RWPE2 (cell line): Measurements from ENCODE around the gene IGF2R.

Source experiments
- ATAC-seq: fragments of 200-7000 bp; cut with Tn5 transposase; 3 replicates; pipeline ENCODE4 v1.9.1; 2021; ENCODE audit warnings: low read depth
- DNase-seq: peaks from one replicate; pipeline ENCODE4 v3.0.0-alpha.2; 2020; ENCODE audit warnings: low spot score
- H3K27ac ChIP-seq: fragments of 450-650 bp; 2 replicates; pipeline ENCODE4 v1.5.1; 2017; ENCODE audit warnings: mild to moderate bottlenecking; ENCODE audit not compliant: poor library complexity, severe bottlenecking
- H3K27me3 ChIP-seq: fragments of 250-450 bp; sonication (Bioruptor Pico); 2 replicates; pipeline ENCODE4 v1.5.1; 2021; ENCODE audit warnings: mild to moderate bottlenecking, moderate library complexity; ENCODE audit not compliant: insufficient read depth, poor library complexity, severe bottlenecking
- H3K36me3 ChIP-seq: fragments of 250-450 bp; sonication (Bioruptor Pico); 2 replicates; pipeline ENCODE4 v1.5.1; 2020; ENCODE audit warnings: low read depth, mild to moderate bottlenecking, moderate library complexity
- H3K4me1 ChIP-seq: fragments of 250-450 bp; sonication (Bioruptor Pico); 2 replicates; pipeline ENCODE4 v1.5.1; 2021; ENCODE audit warnings: mild to moderate bottlenecking, moderate library complexity; ENCODE audit not compliant: insufficient read depth, poor library complexity, severe bottlenecking
- H3K4me3 ChIP-seq: fragments of 250-450 bp; sonication (Bioruptor Pico); 2 replicates; pipeline ENCODE4 v1.5.1; 2021; ENCODE audit warnings: mild to moderate bottlenecking, moderate library complexity; ENCODE audit not compliant: severe bottlenecking
- H3K9me3 ChIP-seq: fragments of 250-450 bp; sonication (Bioruptor Pico); 2 replicates; pipeline ENCODE4 v1.5.1; 2021; ENCODE audit warnings: mild to moderate bottlenecking, moderate library complexity; ENCODE audit not compliant: severe bottlenecking
- TF ChIP-seq, protein P1 (sequence below): fragments of 450-650 bp; IDR thresholded peaks from one replicate; pipeline ENCODE4 v1.5.1; 2017; ENCODE audit warnings: mild to moderate bottlenecking, moderate library complexity; ENCODE audit not compliant: poor library complexity, severe bottlenecking

IGF2R gene

DNA sequence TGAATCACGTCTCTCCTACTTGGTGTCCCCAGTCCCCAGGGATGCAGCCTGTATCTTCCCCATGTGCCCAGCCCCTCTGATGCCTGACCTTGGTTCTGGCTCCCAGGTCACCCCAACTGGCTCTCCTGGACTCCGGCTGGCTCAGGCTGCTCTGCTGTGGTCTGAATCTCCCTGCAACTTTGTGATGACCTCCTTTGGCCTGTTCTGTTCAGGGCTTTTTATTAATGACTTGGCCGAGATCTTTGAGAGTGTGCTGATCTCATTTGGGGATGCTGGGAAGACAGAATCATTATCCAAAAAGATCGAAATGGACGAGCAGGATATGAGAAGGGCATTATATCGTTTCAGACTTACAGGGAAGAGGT, 67.4 kb downstream of the IGF2R start:
- H3K4me1 ChIP-seq, result peaks cover 25% of the 10 kb centered on the region
- DNase-seq (no peak), ATAC-seq (no peak)
- H3K4me3 ChIP-seq, result no peak overlapping the region
- no peaks in the 10 kb centered on the region for H3K27me3 ChIP-seq
- TF ChIP-seq, protein P1, sequence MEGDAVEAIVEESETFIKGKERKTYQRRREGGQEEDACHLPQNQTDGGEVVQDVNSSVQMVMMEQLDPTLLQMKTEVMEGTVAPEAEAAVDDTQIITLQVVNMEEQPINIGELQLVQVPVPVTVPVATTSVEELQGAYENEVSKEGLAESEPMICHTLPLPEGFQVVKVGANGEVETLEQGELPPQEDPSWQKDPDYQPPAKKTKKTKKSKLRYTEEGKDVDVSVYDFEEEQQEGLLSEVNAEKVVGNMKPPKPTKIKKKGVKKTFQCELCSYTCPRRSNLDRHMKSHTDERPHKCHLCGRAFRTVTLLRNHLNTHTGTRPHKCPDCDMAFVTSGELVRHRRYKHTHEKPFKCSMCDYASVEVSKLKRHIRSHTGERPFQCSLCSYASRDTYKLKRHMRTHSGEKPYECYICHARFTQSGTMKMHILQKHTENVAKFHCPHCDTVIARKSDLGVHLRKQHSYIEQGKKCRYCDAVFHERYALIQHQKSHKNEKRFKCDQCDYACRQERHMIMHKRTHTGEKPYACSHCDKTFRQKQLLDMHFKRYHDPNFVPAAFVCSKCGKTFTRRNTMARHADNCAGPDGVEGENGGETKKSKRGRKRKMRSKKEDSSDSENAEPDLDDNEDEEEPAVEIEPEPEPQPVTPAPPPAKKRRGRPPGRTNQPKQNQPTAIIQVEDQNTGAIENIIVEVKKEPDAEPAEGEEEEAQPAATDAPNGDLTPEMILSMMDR, result no peak
- no peaks in the 10 kb centered on the region for H3K9me3 ChIP-seq
- peaks cover 55% of the 10 kb centered on the region for H3K36me3 ChIP-seq
- peak overlapping the region; percentile 93 for H3K27ac ChIP-seq

DNA sequence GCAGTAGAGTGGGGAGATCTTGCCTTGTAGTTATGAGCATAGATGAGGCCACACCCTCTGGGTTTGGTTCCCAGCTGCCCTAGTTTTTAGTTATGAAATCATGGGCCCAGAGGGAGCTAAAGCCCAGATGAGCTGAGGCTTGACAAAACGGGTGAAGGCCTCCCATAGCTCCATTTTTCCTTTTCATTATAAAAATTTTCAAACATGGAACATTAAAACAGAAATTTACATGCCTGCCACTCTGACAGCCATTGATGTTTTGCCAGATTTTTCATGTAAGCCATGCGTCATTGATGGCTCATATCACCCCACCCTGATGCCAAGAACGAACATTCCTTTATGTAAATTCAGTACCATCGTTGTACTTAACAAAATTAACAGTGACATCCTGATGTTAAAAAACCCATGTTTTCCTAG, 67.9 kb downstream of the IGF2R start:
- H3K9me3 ChIP-seq, result no peaks in the 10 kb centered on the region
- H3K27me3 ChIP-seq, result no peaks in the 10 kb centered on the region
- ATAC-seq (peak; percentile 75), DNase-seq (no peak)
- TF ChIP-seq, protein P1, result no peak
- H3K36me3 ChIP-seq, result peaks cover 51% of the 10 kb centered on the region
- H3K27ac ChIP-seq, result peak overlapping the region; percentile 93
- H3K4me3 ChIP-seq, result no peak overlapping the region
- H3K4me1 ChIP-seq, result peaks cover 30% of the 10 kb centered on the region

DNA sequence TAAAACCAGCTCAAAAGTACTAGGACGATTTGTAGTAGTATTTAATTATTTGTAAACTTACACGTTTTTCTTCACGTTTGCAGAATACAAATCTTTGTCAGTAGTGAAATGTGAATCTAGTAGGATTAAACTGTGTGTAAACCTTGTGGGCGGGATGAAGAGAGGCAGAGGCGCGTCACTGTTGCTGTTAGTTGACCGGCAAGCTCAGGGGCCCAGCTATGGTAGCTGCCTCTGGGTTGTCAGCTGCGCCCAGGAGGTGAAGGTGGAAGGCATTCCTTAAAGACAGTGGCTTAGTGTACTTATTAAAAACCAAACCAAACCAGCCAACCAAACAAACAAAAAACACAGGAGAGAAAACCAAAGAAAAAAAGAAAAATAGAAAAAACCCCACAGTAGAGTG, 69.6 kb downstream of the IGF2R start:
- H3K4me3 ChIP-seq, result no peak overlapping the region
- TF ChIP-seq, protein P1, result no peak
- no peak for ATAC-seq
- H3K27me3 ChIP-seq, result no peaks in the 10 kb centered on the region
- no peak for DNase-seq
- peak overlapping the region; percentile 93 for H3K27ac ChIP-seq
- peaks cover 47% of the 10 kb centered on the region for H3K4me1 ChIP-seq
- peaks cover 41% of the 10 kb centered on the region for H3K36me3 ChIP-seq
- no peaks in the 10 kb centered on the region for H3K9me3 ChIP-seq

DNA sequence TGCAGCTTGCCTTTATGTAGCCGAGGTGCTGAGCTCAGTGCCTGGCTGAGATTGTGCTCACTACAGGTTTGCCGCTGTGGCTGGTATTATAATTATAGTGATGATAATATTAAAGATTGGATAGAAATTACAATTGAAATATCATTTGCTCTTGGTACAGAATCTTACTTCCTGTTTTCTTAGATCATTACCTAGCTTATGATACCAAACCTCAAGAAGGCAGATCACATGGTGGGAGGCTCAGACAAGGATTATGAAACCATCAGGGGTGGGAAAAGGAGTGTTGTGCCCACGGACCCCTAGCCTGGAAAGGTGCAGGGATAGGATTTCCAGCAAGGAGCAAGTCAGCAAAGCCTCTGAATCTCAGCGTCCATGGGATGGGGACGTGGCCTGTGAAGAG, 70.6 kb downstream of the IGF2R start:
- no peak overlapping the region for H3K27ac ChIP-seq
- peaks cover 42% of the 10 kb centered on the region for H3K36me3 ChIP-seq
- no peaks in the 10 kb centered on the region for H3K9me3 ChIP-seq
- peaks cover 56% of the 10 kb centered on the region for H3K4me1 ChIP-seq
- H3K27me3 ChIP-seq, result no peaks in the 10 kb centered on the region
- H3K4me3 ChIP-seq, result no peak overlapping the region
- no peak for ATAC-seq
- no peak for DNase-seq
- TF ChIP-seq, protein P1, result no peak

DNA sequence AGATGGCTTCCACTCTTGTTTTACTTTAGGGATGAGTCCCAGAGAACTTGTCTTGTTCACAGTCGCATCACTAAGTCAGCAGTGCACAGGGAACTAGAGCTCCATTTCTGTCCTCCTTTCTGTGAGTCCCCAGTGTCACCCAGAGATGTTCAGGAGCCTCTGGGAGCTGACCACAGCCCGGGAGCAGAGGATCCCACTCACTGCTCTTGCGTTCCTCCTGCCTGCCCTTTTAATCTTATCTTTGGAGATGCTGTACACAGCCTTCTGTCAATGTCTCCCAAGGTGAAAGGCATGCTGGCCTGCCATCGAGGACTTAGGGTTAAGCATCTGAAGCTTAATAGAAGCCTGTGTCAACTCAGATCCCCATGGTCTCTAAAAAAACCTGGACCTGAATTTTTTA, 71.2 kb downstream of the IGF2R start:
- no peak for ATAC-seq
- H3K4me1 ChIP-seq, result peaks cover 58% of the 10 kb centered on the region
- no peak overlapping the region for H3K4me3 ChIP-seq
- TF ChIP-seq, protein P1, result no peak
- H3K36me3 ChIP-seq, result peaks cover 42% of the 10 kb centered on the region
- no peak for DNase-seq
- H3K27ac ChIP-seq, result peak overlapping the region; percentile 89
- H3K27me3 ChIP-seq, result no peaks in the 10 kb centered on the region
- no peaks in the 10 kb centered on the region for H3K9me3 ChIP-seq
